Activated B cell treated with CpG ODN at 0.5 μM for 24 hours (primary cell): ENCODE results near the gene DUS1L. TPM values are rescaled to one million over a fixed set of nuclear protein-coding genes. Genes with fewer than 3 reads are reported as not detected.

Experiments used
- ATAC-seq: fragments of 200-7000 bp; cut with Tn5 transposase; one replicate; pipeline ENCODE4 v1.10.0; 2021; ENCODE audit warnings: low read depth, mild to moderate bottlenecking, moderate library complexity
- CTCF ChIA-PET: fragments of 350-600 bp; sonication (Branson Sonifier 250); formaldehyde crosslinking; loops from one replicate; lab custom pipeline; 2021; ENCODE audit warnings: antibody characterized with exemption; lab: Charles Lee
- POLR2A ChIA-PET: fragments of 350-600 bp; sonication (Branson Sonifier 250); formaldehyde crosslinking; loops from one replicate; lab custom pipeline; 2021; ENCODE audit warnings: antibody characterized with exemption; lab: Charles Lee
- DNase-seq: peaks from one replicate; pipeline ENCODE4 v3.0.0; 2022
- H3K27ac Mint-ChIP-seq: one replicate; pipeline ENCODE4 v1.8.0; 2020; ENCODE audit warnings: mixed read lengths
- H3K27me3 Mint-ChIP-seq: one replicate; pipeline ENCODE4 v1.8.0; 2021; ENCODE audit warnings: mixed read lengths
- H3K36me3 Mint-ChIP-seq: one replicate; pipeline ENCODE4 v1.8.0; 2021; ENCODE audit warnings: low read depth, mixed read lengths
- H3K4me1 Mint-ChIP-seq: one replicate; pipeline ENCODE4 v1.8.0; 2021; ENCODE audit warnings: mixed read lengths
- H3K4me3 Mint-ChIP-seq: one replicate; pipeline ENCODE4 v1.8.0; 2020; ENCODE audit warnings: mild to moderate bottlenecking, mixed read lengths
- H3K9me3 Mint-ChIP-seq: one replicate; pipeline ENCODE4 v1.8.0; 2020; ENCODE audit warnings: mixed read lengths
- intact Hi-C: fragments of 100-400 bp; cut with micrococcal nuclease; formaldehyde crosslinking; loops from one replicate; pipeline ENCODE4 v1.15.1; 2024
- total RNA-seq: library from RNA; stranded (reverse); gene quantifications from 2 replicates; pipeline ENCODE4 v1.2.3, GENCODE V29; 2022
- TF ChIP-seq, protein P1 (sequence below): fragments of 200-600 bp; IDR thresholded peaks from one replicate; pipeline ENCODE4 v1.8.0; 2022; ENCODE audit warnings: antibody characterized with exemption, mild to moderate bottlenecking

DUS1L gene
- total RNA-seq, 1 donor from 2014 or later, result 134 TPM

DNA sequence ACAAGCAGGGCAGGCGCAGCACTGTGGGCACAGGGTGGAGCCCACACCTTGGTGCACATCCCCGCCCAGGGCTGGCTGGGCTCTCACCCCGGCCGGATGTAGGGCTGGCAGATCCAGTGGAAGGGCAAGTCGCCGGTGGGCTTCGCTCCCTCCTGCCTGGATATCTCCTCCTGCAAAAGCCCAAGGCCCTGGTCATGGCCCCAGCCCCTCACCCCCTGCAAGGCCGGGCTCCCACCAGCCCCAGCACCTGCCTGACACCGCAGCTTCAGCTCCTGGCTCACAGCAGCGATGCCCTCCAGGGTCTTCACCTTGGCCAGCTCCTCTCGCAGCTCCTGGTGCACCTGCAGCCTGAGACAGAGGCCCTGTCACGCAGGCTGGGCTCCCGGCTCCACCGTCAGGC lies 5.0 kb downstream of the DUS1L start:
- no peak for ATAC-seq
- H3K4me1 Mint-ChIP-seq, result peaks cover 10% of the 10 kb centered on the region
- ChIA-PET CTCF (no interaction called here), POLR2A (no interaction called here)
- no peaks in the 10 kb centered on the region for H3K27me3 Mint-ChIP-seq
- intact Hi-C loops, result no loop called here
- H3K9me3 Mint-ChIP-seq, result no peaks in the 10 kb centered on the region
- no peak overlapping the region for H3K4me3 Mint-ChIP-seq
- TF ChIP-seq, protein P1, sequence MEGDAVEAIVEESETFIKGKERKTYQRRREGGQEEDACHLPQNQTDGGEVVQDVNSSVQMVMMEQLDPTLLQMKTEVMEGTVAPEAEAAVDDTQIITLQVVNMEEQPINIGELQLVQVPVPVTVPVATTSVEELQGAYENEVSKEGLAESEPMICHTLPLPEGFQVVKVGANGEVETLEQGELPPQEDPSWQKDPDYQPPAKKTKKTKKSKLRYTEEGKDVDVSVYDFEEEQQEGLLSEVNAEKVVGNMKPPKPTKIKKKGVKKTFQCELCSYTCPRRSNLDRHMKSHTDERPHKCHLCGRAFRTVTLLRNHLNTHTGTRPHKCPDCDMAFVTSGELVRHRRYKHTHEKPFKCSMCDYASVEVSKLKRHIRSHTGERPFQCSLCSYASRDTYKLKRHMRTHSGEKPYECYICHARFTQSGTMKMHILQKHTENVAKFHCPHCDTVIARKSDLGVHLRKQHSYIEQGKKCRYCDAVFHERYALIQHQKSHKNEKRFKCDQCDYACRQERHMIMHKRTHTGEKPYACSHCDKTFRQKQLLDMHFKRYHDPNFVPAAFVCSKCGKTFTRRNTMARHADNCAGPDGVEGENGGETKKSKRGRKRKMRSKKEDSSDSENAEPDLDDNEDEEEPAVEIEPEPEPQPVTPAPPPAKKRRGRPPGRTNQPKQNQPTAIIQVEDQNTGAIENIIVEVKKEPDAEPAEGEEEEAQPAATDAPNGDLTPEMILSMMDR, result no peak
- DNase-seq, result no peak
- no peak overlapping the region for H3K27ac Mint-ChIP-seq
- peaks cover 45% of the 10 kb centered on the region for H3K36me3 Mint-ChIP-seq

DNA sequence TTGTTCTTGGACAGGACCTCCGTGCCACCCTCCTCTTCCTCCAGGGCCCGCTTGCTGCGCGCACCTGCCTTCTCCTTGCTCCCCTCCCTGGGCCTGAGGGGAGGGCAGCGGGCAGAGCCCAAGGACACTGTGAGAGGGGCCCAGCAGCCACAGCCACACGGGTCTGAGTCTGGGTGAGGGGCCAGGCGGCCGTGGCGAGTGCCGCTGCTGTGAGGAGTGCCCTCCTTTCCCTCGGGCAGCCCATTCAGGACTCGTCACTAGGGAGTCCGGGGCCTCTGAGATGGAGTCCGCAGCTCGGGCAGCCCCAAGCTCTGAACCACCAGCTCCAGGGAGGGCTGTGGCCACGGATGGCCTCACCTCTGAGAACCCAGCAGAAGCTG lies 5.6 kb downstream of the DUS1L start:
- ATAC-seq (no peak), DNase-seq (no peak)
- ChIA-PET POLR2A (no interaction called here), CTCF (no interaction called here)
- peaks cover 50% of the 10 kb centered on the region for H3K36me3 Mint-ChIP-seq
- H3K27me3 Mint-ChIP-seq, result no peaks in the 10 kb centered on the region
- TF ChIP-seq, protein P1, result no peak
- no peak overlapping the region for H3K4me3 Mint-ChIP-seq
- peaks cover 10% of the 10 kb centered on the region for H3K4me1 Mint-ChIP-seq
- no peaks in the 10 kb centered on the region for H3K9me3 Mint-ChIP-seq
- intact Hi-C loops, result no loop called here
- H3K27ac Mint-ChIP-seq, result no peak overlapping the region

DNA sequence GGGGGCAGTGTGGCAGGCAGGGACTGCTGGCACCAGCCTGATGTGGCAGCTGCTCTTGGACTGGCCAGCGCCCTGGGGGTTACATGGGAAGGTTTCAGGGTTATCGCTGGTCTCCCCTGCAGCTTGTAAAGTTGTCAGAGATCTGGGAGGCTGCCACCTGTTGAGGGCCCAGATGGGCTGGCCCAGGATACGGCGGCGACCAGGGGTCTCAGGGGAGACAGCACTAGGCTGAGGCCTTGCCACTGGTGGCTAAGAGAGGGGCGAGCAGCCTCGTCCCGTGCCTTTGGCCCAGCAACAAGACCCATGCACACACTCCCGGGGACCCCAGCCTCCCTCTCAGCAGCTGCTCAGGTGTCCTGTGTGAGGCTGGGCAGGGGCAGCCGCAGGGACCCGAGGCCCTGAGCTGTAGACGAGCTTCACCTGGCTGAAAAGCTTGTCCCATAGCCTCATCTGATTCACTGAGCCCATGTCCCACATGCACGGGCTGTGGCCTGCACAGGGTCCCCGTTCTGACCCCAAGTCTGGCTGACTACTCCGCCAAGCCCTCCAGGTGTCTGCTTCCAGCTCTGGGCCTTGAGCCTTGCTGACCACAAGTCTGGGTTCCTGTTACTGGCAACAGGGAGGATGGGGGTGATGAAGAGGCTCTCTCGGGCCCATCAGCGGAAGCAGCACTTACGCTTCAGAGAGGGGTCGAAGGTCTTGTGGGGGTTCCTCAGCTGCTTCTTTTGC lies 6.2 kb downstream of the DUS1L start:
- Mint-ChIP-seq H3K27ac (no peak overlapping the region), H3K4me3 (no peak overlapping the region), H3K9me3 (no peaks in the 10 kb centered on the region), H3K36me3 (peaks cover 53% of the 10 kb centered on the region), H3K4me1 (peaks cover 5% of the 10 kb centered on the region), H3K27me3 (no peaks in the 10 kb centered on the region)
- TF ChIP-seq, protein P1, result no peak
- ChIA-PET POLR2A (no interaction called here), CTCF (no interaction called here)
- ATAC-seq (no peak), DNase-seq (no peak)
- intact Hi-C loops, result no loop called here

DNA sequence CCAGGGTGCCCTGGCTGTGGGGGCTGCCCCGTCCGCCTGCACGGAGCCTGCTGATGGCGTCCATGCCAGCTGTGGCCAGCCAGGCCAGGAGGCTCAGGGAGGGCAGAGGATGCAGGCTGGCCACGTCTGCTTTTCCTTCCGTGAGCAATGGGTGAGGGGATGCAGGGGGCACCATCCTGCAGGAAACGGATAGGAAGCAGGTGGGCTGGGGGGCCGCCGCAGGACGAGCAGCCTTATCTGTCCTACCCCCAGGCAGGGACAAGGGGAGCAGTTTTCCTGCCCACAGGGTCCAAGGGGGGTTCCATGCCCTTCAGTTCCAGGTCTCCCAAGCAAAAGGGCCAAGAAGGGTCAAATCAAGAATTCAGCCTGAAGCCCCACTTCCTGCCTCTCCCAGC lies 6.8 kb downstream of the DUS1L start:
- TF ChIP-seq, protein P1, result no peak
- Mint-ChIP-seq H3K36me3 (peaks cover 53% of the 10 kb centered on the region), H3K27me3 (no peaks in the 10 kb centered on the region), H3K4me1 (no peaks in the 10 kb centered on the region), H3K4me3 (no peak overlapping the region), H3K27ac (no peak overlapping the region), H3K9me3 (no peaks in the 10 kb centered on the region)
- DNase-seq (no peak), ATAC-seq (no peak)
- intact Hi-C loops, result no loop called here
- ChIA-PET CTCF (no interaction called here), POLR2A (no interaction called here)

DNA sequence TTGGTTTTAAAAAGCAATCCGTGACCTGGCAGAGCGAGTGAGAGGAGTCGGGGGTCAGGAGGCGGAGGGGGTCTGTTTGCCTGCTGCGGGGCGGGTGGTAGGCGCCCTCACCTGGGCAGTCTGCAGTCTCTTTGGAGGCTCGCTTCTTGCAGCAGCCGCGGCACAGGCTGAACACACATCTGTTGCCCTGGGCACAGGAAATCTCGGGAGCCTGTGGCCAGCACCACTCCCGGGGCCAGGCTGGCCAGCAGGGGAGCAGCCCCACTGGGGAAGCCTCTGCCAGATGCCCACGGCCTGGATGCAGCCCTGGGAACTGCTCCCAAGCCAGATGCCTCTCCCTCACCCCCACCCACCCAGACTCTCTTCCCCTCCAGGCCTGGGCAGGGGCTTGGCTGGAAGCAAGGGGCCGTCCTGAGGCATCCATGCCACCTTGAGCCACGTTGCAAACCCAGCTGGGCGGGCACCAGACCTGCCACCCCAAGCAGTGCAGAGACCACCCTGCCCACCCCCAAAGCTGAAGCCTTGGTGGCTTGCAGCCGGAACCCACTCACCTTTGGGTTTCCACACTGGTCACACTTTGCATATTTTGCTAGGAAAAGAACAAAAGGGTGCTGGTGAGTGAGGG lies 7.3 kb downstream of the DUS1L start:
- peaks cover 54% of the 10 kb centered on the region for H3K36me3 Mint-ChIP-seq
- no peaks in the 10 kb centered on the region for H3K9me3 Mint-ChIP-seq
- no peak overlapping the region for H3K27ac Mint-ChIP-seq
- TF ChIP-seq, protein P1, result no peak
- ChIA-PET CTCF (no interaction called here), POLR2A (no interaction called here)
- H3K27me3 Mint-ChIP-seq, result no peaks in the 10 kb centered on the region
- DNase-seq, result no peak
- H3K4me3 Mint-ChIP-seq, result no peak overlapping the region
- no peak for ATAC-seq
- intact Hi-C loops, result no loop called here
- peaks cover 2% of the 10 kb centered on the region for H3K4me1 Mint-ChIP-seq
